Thyroid gland (tissue), 4 donors: Measurements from ENCODE around the gene HRH4.

Experiments used
- POLR2A ChIP-seq, 2 donors: fragments of 450-650 bp; IDR thresholded peaks; one replicate each; pipeline ENCODE4 v1.6.1; 2017; ENCODE audit warnings: antibody characterized with exemption in 2 of 2, mild to moderate bottlenecking in 2 of 2, moderate library complexity in 1 of 2
- TF ChIP-seq, protein P1 (sequence below), 6 experiments: fragments of 200-600 bp in 3 of 6; fragments of 450-650 bp in 3 of 6; sonication (generic) in 3 of 6; IDR thresholded peaks; one replicate each; pipeline ENCODE4 v1.5.1; 2016 to 2019; ENCODE audit warnings: antibody characterized with exemption in 6 of 6, mild to moderate bottlenecking in 2 of 6, inconsistent platforms in 1 of 6, moderate library complexity in 1 of 6

GRCh38 chr18:24417480-24417879 lies 43.0 kb upstream of the HRH4 start:
- TF ChIP-seq, protein P1, sequence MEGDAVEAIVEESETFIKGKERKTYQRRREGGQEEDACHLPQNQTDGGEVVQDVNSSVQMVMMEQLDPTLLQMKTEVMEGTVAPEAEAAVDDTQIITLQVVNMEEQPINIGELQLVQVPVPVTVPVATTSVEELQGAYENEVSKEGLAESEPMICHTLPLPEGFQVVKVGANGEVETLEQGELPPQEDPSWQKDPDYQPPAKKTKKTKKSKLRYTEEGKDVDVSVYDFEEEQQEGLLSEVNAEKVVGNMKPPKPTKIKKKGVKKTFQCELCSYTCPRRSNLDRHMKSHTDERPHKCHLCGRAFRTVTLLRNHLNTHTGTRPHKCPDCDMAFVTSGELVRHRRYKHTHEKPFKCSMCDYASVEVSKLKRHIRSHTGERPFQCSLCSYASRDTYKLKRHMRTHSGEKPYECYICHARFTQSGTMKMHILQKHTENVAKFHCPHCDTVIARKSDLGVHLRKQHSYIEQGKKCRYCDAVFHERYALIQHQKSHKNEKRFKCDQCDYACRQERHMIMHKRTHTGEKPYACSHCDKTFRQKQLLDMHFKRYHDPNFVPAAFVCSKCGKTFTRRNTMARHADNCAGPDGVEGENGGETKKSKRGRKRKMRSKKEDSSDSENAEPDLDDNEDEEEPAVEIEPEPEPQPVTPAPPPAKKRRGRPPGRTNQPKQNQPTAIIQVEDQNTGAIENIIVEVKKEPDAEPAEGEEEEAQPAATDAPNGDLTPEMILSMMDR (IDR thresholded peaks at IDR 0.05), result no peak
- TF ChIP-seq POLR2A (IDR thresholded peaks at IDR 0.05), result no peak
